Measurements from ENCODE around the gene CDHR1. TPM values are rescaled to one million over a fixed set of nuclear protein-coding genes. Genes with fewer than 3 reads are reported as not detected.

CDHR1 gene
- total and polyA plus RNA-seq, 2 experiments from 2014 or later, result 3.2 to 6.6 TPM

GRCh38 chr10:84261236-84261915, 67.0 kb downstream of the CDHR1 start (continued):
- TF ChIP-seq ZNF462 (CRISPR knock-in tag; IDR thresholded peaks at IDR 0.05), result no peak
- no peak for TF ChIP-seq POLR2AphosphoS5 (IDR thresholded peaks at IDR 0.05; ENCODE audit: low read depth)
- no peak for TF ChIP-seq ZNF114 (CRISPR knock-in tag; IDR thresholded peaks at IDR 0.05)

GRCh38 chr10:84262190-84262956, 68.0 kb downstream of the CDHR1 start:
- no peak for ATAC-seq
- Histone ChIP-seq H3F3A (replicated peaks; ENCODE audit: low read depth) (no peaks in the 10 kb centered on the region), H3K4me2 (no peak overlapping the region), H3K4me3 (no peak overlapping the region), H4K20me1 (replicated peaks; ENCODE audit: insufficient read depth) (no peaks in the 10 kb centered on the region), H3K27me3 (ENCODE audit: insufficient read depth) (no peaks in the 10 kb centered on the region), H3K9me2 (ENCODE audit: insufficient read depth) (no peaks in the 10 kb centered on the region), H2AFZ (no peak overlapping the region), H3K36me3 (ENCODE audit: insufficient read depth) (no peaks in the 10 kb centered on the region), H3K4me1 (ENCODE audit: insufficient read depth) (no peaks in the 10 kb centered on the region; the same call in 1 of the 2 replicates), H3K27ac (ENCODE audit: low read depth) (no peak overlapping the region), H3K79me2 (replicated peaks; ENCODE audit: insufficient read depth) (no peaks in the 10 kb centered on the region)
- DNase-seq (ENCODE audit: low spot score), result no peak
- H3K36me3 Mint-ChIP-seq (ENCODE audit: low read depth), result no peaks in the 10 kb centered on the region
- H3K27me3 Mint-ChIP-seq (ENCODE audit: insufficient read depth, low read depth, poor library complexity), result peaks cover 3% of the 10 kb centered on the region
- no peak overlapping the region for H3K4me3 Mint-ChIP-seq
- peaks cover 3% of the 10 kb centered on the region for H3K4me1 Mint-ChIP-seq
- H3K27ac Mint-ChIP-seq, result no peak overlapping the region
- no peaks in the 10 kb centered on the region; the same call in 2 of the 3 replicates for H3K9me3 Mint-ChIP-seq
- TF ChIP-seq NANOG (IDR thresholded peaks at IDR 0.05; ENCODE audit: borderline replicate concordance) (no peak), ETS1 (IDR thresholded peaks at IDR 0.05) (no peak), CTCF (conservative IDR thresholded peaks at IDR 0.05; ENCODE audit: low read depth in 2 of 2) (no peak), POLR2AphosphoS5 (IDR thresholded peaks at IDR 0.05; ENCODE audit: low read depth) (no peak), ZNF114 (CRISPR knock-in tag; IDR thresholded peaks at IDR 0.05) (no peak), CREB1 (CRISPR knock-in tag; IDR thresholded peaks at IDR 0.05; ENCODE audit: low read depth) (no peak), ZNF331 (CRISPR knock-in tag; IDR thresholded peaks at IDR 0.05; ENCODE audit: low read depth) (no peak)

Data from GM23338 (cell line).